Pancreas (tissue), 10 donors: ENCODE data around the gene LRRC74B. TPM values are rescaled to one million over a fixed set of nuclear protein-coding genes. Genes with fewer than 3 reads are reported as not detected.

Experiments used
- ATAC-seq, 4 donors: fragments of 200-7000 bp; cut with Tn5 transposase; one replicate each; pipeline versions ENCODE4 v1.8.0 to v1.9.1; 2020; ENCODE audit warnings: mild to moderate bottlenecking in 4 of 4, moderate library complexity in 4 of 4
- DNase-seq, 6 donors: peaks; one replicate each; pipeline ENCODE4 v3.0.0-alpha.2; 2020
- FAIRE-seq: peaks from 2 replicates; lab custom pipeline; 2012; peaks lifted over from hg19 to GRCh38; lab: Jason Lieb, UNC
- H3K27ac ChIP-seq, 4 donors: fragments of 200-600 bp; sonication (generic); 1 replicate in 3 of 4; 2 replicates in 1 of 4; pipeline versions ENCODE4 v1.5.0 to v1.8.0; 2020
- H3K27me3 ChIP-seq, 4 donors: fragments of 200-600 bp; one replicate each; pipeline ENCODE4 v1.8.0; 2021
- H3K36me3 ChIP-seq, 3 donors: fragments of 200-600 bp; sonication (generic) in 1 of 3; one replicate each; pipeline versions ENCODE4 v1.5.0 to v1.8.0; 2020 to 2021
- H3K4me1 ChIP-seq, 3 donors: fragments of 200-600 bp; one replicate each; pipeline ENCODE4 v1.8.0; 2021
- H3K4me3 ChIP-seq, 4 donors: fragments of 200-600 bp; sonication (generic) in 2 of 4; one replicate each; pipeline versions ENCODE4 v1.5.0 to v1.8.0; 2020 to 2021
- H3K9me3 ChIP-seq, 4 donors: fragments of 200-600 bp; one replicate each; pipeline ENCODE4 v1.8.0; 2021
- CTCF ChIP-seq, 4 donors: fragments of 200-600 bp; sonication (generic) in 3 of 4; IDR thresholded peaks; one replicate each; pipeline versions ENCODE4 v1.5.0 to v1.8.0; 2021; ENCODE audit warnings: antibody characterized with exemption in 4 of 4
- WGBS, 2 donors: extraction: QIAGEN DNeasy Blood & Tissue Kit; methylation state at CpG; one replicate each; pipeline ENCODE4 v1.1.7; 2013; 5-methylcytosine and 5-hydroxymethylcytosine counted together
- intact Hi-C, 3 donors: fragments of 100-400 bp; cut with DNase I; formaldehyde crosslinking; loops; one replicate each; pipeline versions ENCODE4 v1.11.1 to v1.14.2; 2022
- polyA plus RNA-seq, 2 donors: library from polyadenylated mRNA; stranded (reverse); fragments of 200-250 nt; gene quantifications; one replicate each; pipeline ENCODE4 v1.2.3, GENCODE V29; 2013
- total RNA-seq, 6 donors: library from RNA; stranded (reverse); fragmentation: NEBNext Ultra II Directional in 4 of 6; extraction: Animal tissue kit (Norgen Biotek cat#: 25700) in 4 of 6; gene quantifications; one replicate each; pipeline versions ENCODE4 v1.2.1 to v1.2.4, GENCODE V29; 2021 to 2023
- donor health status: healthy with polysubstance abuse.
- donor health status: DM: no; HTN: no; CAD: no; lungs with moderate emphysema.
- donor health status: DM: no; HTN: no; CAD: no.
- donor health status: control.
- donor health status: control.
- donor health status: Bipolar disorder and iron deficiency.
- donor health status: DM: yes; HTN: yes; CAD: no.
- donor health status: DM: no; HTN: no; CAD: no.
- donor health status: DM: no; HTN: no; CAD: no.
- donor health status: DM: yes; HTN: yes; CAD: no.

LRRC74B gene
- total and polyA plus RNA-seq, 8 donors: 0.05 TPM; not detected in 7

GRCh38 chr22:21025763-21026755 lies 19.7 kb upstream of the LRRC74B start:
- 79 to 84% methylated on average over 27 of the region's 27 CpGs for WGBS, 2 donors

GRCh38 chr22:21026783-21027692 lies 18.7 kb upstream of the LRRC74B start:
- H3K27ac ChIP-seq: no peak overlapping the region
- H3K4me3 ChIP-seq: no peak overlapping the region
- ATAC-seq: no peak
- WGBS, 2 donors: 67 to 70% methylated on average over 14 of the region's 14 CpGs
- no peaks in the 10 kb centered on the region for H3K36me3 ChIP-seq
- FAIRE-seq: no peak
- H3K27me3 ChIP-seq: no peaks in the 10 kb centered on the region
- TF ChIP-seq CTCF (IDR thresholded peaks at IDR 0.05): no peak
- intact Hi-C loops: loop anchor here in 1 of 3 donors (10.0 kb wide), 1 partner anchor 48 kb away; no protein-coding TSS in a partner anchor
- no peaks in the 10 kb centered on the region for H3K9me3 ChIP-seq
- H3K4me1 ChIP-seq: no peaks in the 10 kb centered on the region
- DNase-seq: no peak

More at GRCh38 chr22:21025763-21026755, 19.7 kb upstream of the LRRC74B start:
- H3K36me3 ChIP-seq: no peaks in the 10 kb centered on the region
- no peak overlapping the region for H3K4me3 ChIP-seq
- no peak for TF ChIP-seq CTCF (IDR thresholded peaks at IDR 0.05)
- ATAC-seq (no peak), DNase-seq (no peak), FAIRE-seq (no peak)
- intact Hi-C loops: loop anchor here in 1 of 3 donors (10.0 kb wide), 1 partner anchor 49 kb away; no protein-coding TSS in a partner anchor
- H3K27ac ChIP-seq: no peak overlapping the region
- no peaks in the 10 kb centered on the region for H3K27me3 ChIP-seq
- no peaks in the 10 kb centered on the region for H3K9me3 ChIP-seq
- no peaks in the 10 kb centered on the region for H3K4me1 ChIP-seq

DNA sequence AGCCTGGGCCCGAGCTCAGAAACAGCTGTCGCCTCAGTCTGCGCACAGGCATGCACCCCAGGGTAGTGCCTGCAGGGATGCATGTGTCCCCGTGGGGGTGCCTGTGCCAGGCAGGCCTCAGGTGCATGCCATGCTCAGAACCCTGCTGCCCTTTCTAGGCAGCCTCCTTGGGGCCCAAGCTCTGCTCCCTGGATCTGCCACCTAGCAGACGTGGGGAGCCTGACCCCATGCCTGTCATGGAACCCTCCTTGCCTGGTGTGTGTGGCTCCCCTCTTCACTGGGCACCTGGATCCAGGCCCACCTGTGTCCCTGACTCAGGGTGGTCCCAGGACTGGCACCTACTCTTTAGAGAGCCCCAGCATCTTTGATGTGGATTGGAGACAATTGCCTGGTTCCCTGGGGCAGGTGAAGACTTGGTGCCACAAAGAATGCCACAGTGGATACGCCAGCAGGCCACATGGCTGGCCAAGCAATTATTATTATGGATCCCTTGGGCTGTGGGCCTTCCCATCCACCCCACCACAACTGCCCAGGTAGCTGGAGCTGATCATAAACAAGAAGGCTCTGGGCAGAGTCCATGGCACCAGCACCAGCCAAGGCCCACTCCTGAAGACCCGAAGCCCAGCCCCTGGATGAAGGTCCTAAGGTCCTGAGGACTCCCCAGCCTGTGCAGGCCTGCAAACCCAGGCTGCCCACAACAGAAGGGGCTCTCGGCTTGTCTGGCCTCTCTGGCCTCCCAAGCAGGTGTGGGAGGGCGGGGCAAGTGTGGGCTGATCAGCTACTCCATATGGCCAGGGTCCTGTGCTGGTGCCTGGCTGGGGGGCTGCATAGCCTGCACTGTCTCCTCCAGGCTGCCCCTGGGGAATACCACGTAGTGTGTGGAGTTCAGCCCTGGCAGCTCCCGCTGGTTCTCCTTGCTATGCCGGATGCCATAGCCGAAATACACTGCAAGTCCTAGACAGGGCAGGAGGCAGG lies 17.2 kb upstream of the LRRC74B start:
- no peak for TF ChIP-seq CTCF (IDR thresholded peaks at IDR 0.05)
- H3K27me3 ChIP-seq: no peaks in the 10 kb centered on the region
- no peaks in the 10 kb centered on the region for H3K4me1 ChIP-seq
- peak in 1 of 6 donors; percentile 49 for DNase-seq
- no peak overlapping the region for H3K27ac ChIP-seq
- intact Hi-C loops: loop anchor here in 1 of 3 donors (10.0 kb wide), 1 partner anchor 46 kb away; no protein-coding TSS in a partner anchor
- H3K9me3 ChIP-seq: no peaks in the 10 kb centered on the region
- no peak overlapping the region for H3K4me3 ChIP-seq
- no peaks in the 10 kb centered on the region for H3K36me3 ChIP-seq
- no peak for FAIRE-seq
- ATAC-seq: no peak
- WGBS, 2 donors: 81 to 90% methylated on average over 13 of the region's 13 CpGs

DNA sequence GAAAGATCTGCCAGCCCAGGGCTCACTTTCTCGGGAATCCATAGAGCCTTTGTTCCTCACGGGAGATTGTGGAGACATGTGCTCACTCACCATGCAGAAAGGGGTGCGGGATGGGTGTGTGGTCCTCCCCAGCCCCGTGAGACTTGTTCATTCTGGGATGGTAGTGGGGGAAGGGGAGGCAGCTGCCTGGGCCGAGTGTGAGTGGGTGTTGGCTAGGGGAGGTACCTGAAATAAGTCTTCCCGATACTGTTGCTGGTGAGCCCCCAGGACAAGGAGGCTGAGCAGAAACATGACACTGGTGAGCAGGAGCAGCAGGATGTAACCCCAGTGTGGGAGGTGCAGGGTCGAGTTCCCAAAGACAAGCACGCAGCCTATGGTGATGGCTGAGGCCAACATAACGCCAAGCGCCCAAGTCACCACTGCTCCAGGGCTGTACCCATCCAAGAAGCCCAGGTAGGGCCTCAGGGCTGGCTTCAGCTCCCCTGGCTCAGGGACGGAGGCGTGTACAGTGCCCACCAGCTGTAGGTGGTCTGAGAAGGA lies 16.2 kb upstream of the LRRC74B start:
- Histone ChIP-seq H3K4me3 (no peak overlapping the region), H3K36me3 (no peaks in the 10 kb centered on the region), H3K27me3 (no peaks in the 10 kb centered on the region), H3K9me3 (no peaks in the 10 kb centered on the region), H3K27ac (no peak overlapping the region), H3K4me1 (no peaks in the 10 kb centered on the region)
- FAIRE-seq (no peak), DNase-seq (peak in 1 of 6 donors; percentile 27), ATAC-seq (no peak)
- 62 to 67% methylated on average over 12 of the region's 12 CpGs for WGBS, 2 donors
- TF ChIP-seq CTCF (IDR thresholded peaks at IDR 0.05): no peak
- intact Hi-C loops: loop anchor here in 1 of 3 donors (10.0 kb wide), 1 partner anchor 45 kb away; no protein-coding TSS in a partner anchor
